PC-3 (cell line): ENCODE measurements around the gene C10orf62. TPM values are rescaled to one million over a fixed set of nuclear protein-coding genes. Genes with fewer than 3 reads are reported as not detected.

Experiments
- ATAC-seq: fragments of 200-7000 bp; cut with Tn5 transposase; 2 replicates; pipeline ENCODE4 v1.9.1; 2020; ENCODE audit warnings: mild to moderate bottlenecking, moderate library complexity
- BruUV-seq: library from RNA; stranded (reverse); fragments of 400-500 nt; replicated peaks from 2 replicates; lab custom pipeline; 2021; lab: Mats Ljungman, UMichigan
- CTCF ChIA-PET: fragments of 300-600 bp; sonication (Branson Sonifier 250); formaldehyde crosslinking; loops from one replicate; lab custom pipeline; 2022; ENCODE audit warnings: antibody characterized with exemption; lab: Charles Lee
- POLR2A ChIA-PET: fragments of 300-600 bp; sonication (Branson Sonifier 250); formaldehyde crosslinking; loops from one replicate; lab custom pipeline; 2022; ENCODE audit warnings: antibody characterized with exemption; ENCODE audit not compliant: unreplicated experiment; lab: Charles Lee
- DNase-seq: peaks from one replicate; pipeline ENCODE4 v3.0.0-alpha.2; 2015
- H2AFZ ChIP-seq: fragments of 300-600 bp; sonication (generic); 2 replicates; pipeline ENCODE4 v1.6.0; 2016; ENCODE audit warnings: antibody characterized with exemption, low read length
- H3F3A ChIP-seq: fragments of 300-600 bp; sonication (generic); one replicate; pipeline ENCODE4 v1.6.0; 2017; ENCODE audit warnings: antibody characterized with exemption, low read length, control low read depth, mild to moderate bottlenecking; ENCODE audit not compliant: unreplicated experiment
- H3K27ac ChIP-seq: fragments of 300-600 bp; sonication (generic); 2 replicates; pipeline ENCODE4 v1.5.1; 2016; ENCODE audit warnings: mild to moderate bottlenecking, low read length
- H3K27me3 ChIP-seq: fragments of 300-600 bp; sonication (generic); 2 replicates; pipeline ENCODE4 v1.6.1; 2016; ENCODE audit warnings: low read length, mixed read lengths
- H3K36me3 ChIP-seq: fragments of 300-600 bp; sonication (generic); 2 replicates; pipeline ENCODE4 v1.6.1; 2016; ENCODE audit warnings: low read depth, mixed run types, low read length, mixed read lengths
- H3K4me1 ChIP-seq: fragments of 300-600 bp; sonication (generic); 2 replicates; pipeline ENCODE4 v1.5.1; 2016; ENCODE audit warnings: low read length; ENCODE audit not compliant: insufficient read depth
- H3K4me2 ChIP-seq: fragments of 300-600 bp; sonication (generic); 2 replicates; pipeline ENCODE4 v1.6.0; 2016; ENCODE audit warnings: low read length
- H3K4me3 ChIP-seq: fragments of 300-600 bp; sonication (generic); 2 replicates; pipeline ENCODE4 v1.5.1; 2016; ENCODE audit warnings: mild to moderate bottlenecking, low read length, mixed read lengths
- H3K79me2 ChIP-seq: fragments of 300-600 bp; sonication (generic); 2 replicates; pipeline ENCODE4 v1.6.1; 2017; ENCODE audit warnings: low read length, mixed read lengths
- H3K9ac ChIP-seq: fragments of 300-600 bp; sonication (generic); 2 replicates; pipeline ENCODE4 v1.6.0; 2016; ENCODE audit warnings: mild to moderate bottlenecking, low read length
- H3K9me2 ChIP-seq: fragments of 300-600 bp; sonication (generic); replicated peaks from 2 replicates; pipeline ENCODE4 v1.6.1; 2016; ENCODE audit warnings: mixed run types, low read length, mixed read lengths
- H3K9me3 ChIP-seq: fragments of 300-600 bp; sonication (generic); 2 replicates; pipeline ENCODE4 v1.6.1; 2016; ENCODE audit warnings: low read length, mixed read lengths
- H4K20me1 ChIP-seq: fragments of 300-600 bp; sonication (generic); 2 replicates; pipeline ENCODE4 v1.6.1; 2016; ENCODE audit warnings: low read length, mixed read lengths
- CTCF ChIP-seq: fragments of 300-600 bp; sonication (generic); conservative IDR thresholded peaks from 2 replicates; pipeline ENCODE4 v1.5.1; 2017; ENCODE audit warnings: antibody characterized with exemption, low read depth, mild to moderate bottlenecking, low read length
- EZH2 ChIP-seq: fragments of 300-600 bp; sonication (generic); IDR thresholded peaks from one replicate; pipeline ENCODE4 v1.6.1; 2017; ENCODE audit warnings: antibody characterized with exemption, mild to moderate bottlenecking, low read length; ENCODE audit not compliant: unreplicated experiment
- EZH2phosphoT487 ChIP-seq: fragments of 300-600 bp; sonication (generic); IDR thresholded peaks from 2 replicates; pipeline ENCODE4 v1.6.1; 2018; ENCODE audit warnings: mild to moderate bottlenecking, antibody characterized with exemption, low read length, borderline replicate concordance
- intact Hi-C: fragments of 100-400 bp; cut with micrococcal nuclease; formaldehyde crosslinking; loops from 2 replicates; pipeline ENCODE4 v1.9.0; 2023
- total RNA-seq: library from RNA; depleted of rRNA; stranded (reverse); fragments of >200 nt; gene quantifications from 2 replicates; pipeline ENCODE4 v1.2.3, GENCODE V29; 2014

C10orf62 gene
- total RNA-seq, 1 experiment from 2014 or later: not detected

- Histone ChIP-seq H3K4me1 (no peaks in the 10 kb centered on the region), H2AFZ (no peak overlapping the region), H3K4me3 (no peak overlapping the region), H3K36me3 (no peaks in the 10 kb centered on the region), H3K4me2 (no peak overlapping the region), H4K20me1 (no peaks in the 10 kb centered on the region), H3K9ac (no peak overlapping the region), H3K27me3 (no peaks in the 10 kb centered on the region), H3K9me2 (no peaks in the 10 kb centered on the region), H3F3A (no peaks in the 10 kb centered on the region), H3K9me3 (no peaks in the 10 kb centered on the region), H3K79me2 (no peaks in the 10 kb centered on the region), H3K27ac (no peak overlapping the region)
- CTCF ChIA-PET: interaction anchor here (0.7 kb wide), 1 partner anchor 47 kb away, joined by 10 read pairs; no protein-coding TSS in a partner anchor
- POLR2A ChIA-PET: no interaction called here
- intact Hi-C loops: loop anchor here (10.0 kb wide), 1 partner anchor 63 kb away; no protein-coding TSS in a partner anchor
- DNase-seq (no peak), ATAC-seq (no peak)
- TF ChIP-seq EZH2 (no peak), CTCF (no peak), EZH2phosphoT487 (no peak)
- no TSS peak for BruUV-seq
Observed at GRCh38 chr10:97618285-97618684, 28.8 kb downstream of the C10orf62 start.

GRCh38 chr10:97618733-97619132, 29.2 kb downstream of the C10orf62 start:
- TF ChIP-seq EZH2 (no peak), CTCF (no peak), EZH2phosphoT487 (no peak)
- intact Hi-C loops: loop anchor here (10.0 kb wide), 1 partner anchor 64 kb away; no protein-coding TSS in a partner anchor
- Histone ChIP-seq H3K27ac (no peak overlapping the region), H3K27me3 (no peaks in the 10 kb centered on the region), H3K9me3 (no peaks in the 10 kb centered on the region), H3K79me2 (no peaks in the 10 kb centered on the region), H3K4me2 (no peak overlapping the region), H4K20me1 (no peaks in the 10 kb centered on the region), H3F3A (no peaks in the 10 kb centered on the region), H3K9me2 (no peaks in the 10 kb centered on the region), H3K9ac (no peak overlapping the region), H3K4me3 (no peak overlapping the region), H2AFZ (no peak overlapping the region), H3K4me1 (no peaks in the 10 kb centered on the region), H3K36me3 (no peaks in the 10 kb centered on the region)
- ATAC-seq: no peak
- DNase-seq: no peak
- BruUV-seq: no TSS peak
- CTCF ChIA-PET: no interaction called here
- POLR2A ChIA-PET: no interaction called here

- DNase-seq (no peak), ATAC-seq (no peak)
- Histone ChIP-seq H3F3A (no peaks in the 10 kb centered on the region), H3K36me3 (no peaks in the 10 kb centered on the region), H3K9ac (no peak overlapping the region), H3K9me3 (no peaks in the 10 kb centered on the region), H3K79me2 (no peaks in the 10 kb centered on the region), H3K27me3 (no peaks in the 10 kb centered on the region), H3K27ac (no peak overlapping the region), H3K4me1 (no peaks in the 10 kb centered on the region), H4K20me1 (no peaks in the 10 kb centered on the region), H3K4me3 (no peak overlapping the region), H3K9me2 (no peaks in the 10 kb centered on the region), H3K4me2 (no peak overlapping the region), H2AFZ (no peak overlapping the region)
- intact Hi-C loops: no loop called here
- ChIA-PET POLR2A (interaction anchor here (0.7 kb wide), 1 partner anchor 33 kb away, joined by 11 read pairs; no protein-coding TSS in a partner anchor), CTCF (no interaction called here)
- no TSS peak for BruUV-seq
- TF ChIP-seq CTCF (no peak), EZH2 (no peak), EZH2phosphoT487 (no peak)
Observed at GRCh38 chr10:97623277-97623676, 33.8 kb downstream of the C10orf62 start.
